ENCODE results near the gene ACTG2.

GRCh38 chr2:73913414-73914054 is 20.7 kb downstream of the ACTG2 start:
- TF ChIP-seq EZH2 (IDR thresholded peaks at IDR 0.05; ENCODE audit: insufficient read depth, poor library complexity, severe bottlenecking) (no peak), EZH2phosphoT487 (IDR thresholded peaks at IDR 0.05; ENCODE audit: insufficient read depth, low read depth) (no peak)
